ENCODE results near the gene TNP1.

TNP1 gene

GRCh38 chr2:216850665-216851322, 9.1 kb downstream of the TNP1 start:
- no peak overlapping the region for H3K4me3 ChIP-seq (ENCODE audit: low read depth, low read length)
- no peak for TF ChIP-seq CTCF (IDR thresholded peaks at IDR 0.05; ENCODE audit: insufficient read depth, low read depth, low read length, missing control alignments)
- no peak for DNase-seq (ENCODE audit: low read depth)

GRCh38 chr2:216849987-216850386, 9.9 kb downstream of the TNP1 start:
- DNase-seq (ENCODE audit: low read depth): no peak
- H3K4me3 ChIP-seq (ENCODE audit: low read depth, low read length): no peak overlapping the region
- no peak for TF ChIP-seq CTCF (IDR thresholded peaks at IDR 0.05; ENCODE audit: insufficient read depth, low read depth, low read length, missing control alignments)

GRCh38 chr2:216845426-216845825, 14.4 kb downstream of the TNP1 start:
- H3K4me3 ChIP-seq (ENCODE audit: low read depth, low read length): no peak overlapping the region
- no peak for DNase-seq (ENCODE audit: low read depth)
- TF ChIP-seq CTCF (IDR thresholded peaks at IDR 0.05; ENCODE audit: insufficient read depth, low read depth, low read length, missing control alignments): no peak

- TF ChIP-seq CTCF (IDR thresholded peaks at IDR 0.05; ENCODE audit: insufficient read depth, low read depth, low read length, missing control alignments): no peak
- no peak overlapping the region for H3K4me3 ChIP-seq (ENCODE audit: low read depth, low read length)
- DNase-seq (ENCODE audit: low read depth): no peak
Measured at GRCh38 chr2:216842636-216843035, 17.2 kb downstream of the TNP1 start.

- DNase-seq (ENCODE audit: low read depth): no peak
- no peak overlapping the region for H3K4me3 ChIP-seq (ENCODE audit: low read depth, low read length)
- no peak for TF ChIP-seq CTCF (IDR thresholded peaks at IDR 0.05; ENCODE audit: insufficient read depth, low read depth, low read length, missing control alignments)
Measured at GRCh38 chr2:216839688-216840087, 20.2 kb downstream of the TNP1 start.

- no peak for DNase-seq (ENCODE audit: low read depth)
- no peak overlapping the region for H3K4me3 ChIP-seq (ENCODE audit: low read depth, low read length)
- no peak for TF ChIP-seq CTCF (IDR thresholded peaks at IDR 0.05; ENCODE audit: insufficient read depth, low read depth, low read length, missing control alignments)
Measured at GRCh38 chr2:216838151-216838550, 21.7 kb downstream of the TNP1 start.

- TF ChIP-seq CTCF (IDR thresholded peaks at IDR 0.05; ENCODE audit: insufficient read depth, low read depth, low read length, missing control alignments): no peak
- DNase-seq (ENCODE audit: low read depth): no peak
- no peak overlapping the region for H3K4me3 ChIP-seq (ENCODE audit: low read depth, low read length)
Measured at GRCh38 chr2:216837740-216838139, 22.1 kb downstream of the TNP1 start.

Data from GM12865 (cell line).